Uterus (tissue), 2 donors: Measurements from ENCODE around the gene C1orf87.
"Not testable (repeated sequence)": the region's sequence is repeated elsewhere in the genome, so short reads cannot be mapped to it uniquely, and the experiment has no call there.

ENCODE experiments used
- CTCF ChIP-seq, 4 experiments: fragments of 200-600 bp in 2 of 4; fragments of 450-650 bp in 2 of 4; sonication (generic) in 2 of 4; IDR thresholded peaks; one replicate each; pipeline ENCODE4 v1.5.1; 2016 to 2019; ENCODE audit warnings: antibody characterized with exemption in 4 of 4, mild to moderate bottlenecking in 2 of 4, moderate library complexity in 1 of 4
- POLR2A ChIP-seq, 2 donors: fragments of 450-650 bp; IDR thresholded peaks; one replicate each; pipeline ENCODE4 v1.6.1; 2016; ENCODE audit warnings: antibody characterized with exemption in 2 of 2, mild to moderate bottlenecking in 1 of 2, moderate library complexity in 1 of 2

- TF ChIP-seq CTCF, POLR2A (IDR thresholded peaks at IDR 0.05): not testable (repeated sequence)
Measured at GRCh38 chr1:59968746-59969145, 104.8 kb downstream of the C1orf87 start.
